ENCODE results near the gene AJM1. TPM values are rescaled to one million over a fixed set of nuclear protein-coding genes. Genes with fewer than 3 reads are reported as not detected.

Gene AJM1
- polyA plus RNA-seq, 3 donors, result 0.10 to 2.0 (median 0.18) TPM

GRCh38 chr9:136885950-136886578 is 43.8 kb downstream of the AJM1 start, which contains the start of gene TRAF2:
TSS of gene TRAF2 (plus strand) at chr9:136886516. CDS start at chr9:136898741, 12,225 bp downstream.
- Mint-ChIP-seq H3K9me3 (peaks cover 0 to 1% (median 0%) of the 10 kb centered on the region in 7 donors), H3K4me1 (peaks cover 37% of the 10 kb centered on the region)

More at GRCh38 chr9:136885950-136886578, 43.8 kb downstream of the AJM1 start, which contains the start of gene TRAF2:
- Histone ChIP-seq H2AFZ (ENCODE audit: insufficient read depth, low read depth, low read length, poor library complexity, severe bottlenecking) (peak within 1 kb of the TSS; percentile 93), H3K4me2 (replicated peaks; ENCODE audit: extremely low read depth, low read length, poor library complexity, severe bottlenecking) (peak within 1 kb of the TSS; percentile 95), H3K9me3 (replicated peaks in 1 of 2; ENCODE audit: control insufficient read depth in 1 of 2, insufficient read depth in 1 of 2, low read length in 2 of 2) (no peaks in the 10 kb centered on the region), H3K27ac (ENCODE audit: low read depth in 1 of 2, low read length in 2 of 2) (peak within 1 kb of the TSS in 1 of 2 donors; percentile 82), H3K4me1 (ENCODE audit: control insufficient read depth in 1 of 2, insufficient read depth in 2 of 2, low read length in 2 of 2) (peaks cover 31 to 39% of the 10 kb centered on the region in 2 donors), H3K4me3 (replicated peaks in 1 of 3; ENCODE audit: low read depth in 2 of 3, low read length in 3 of 3) (peak within 1 kb of the TSS; percentile 74 to 85 (median 80)), H3K9ac (ENCODE audit: insufficient read depth, low read length, poor library complexity, severe bottlenecking) (peak within 1 kb of the TSS; percentile 83), H3K27me3 (ENCODE audit: control insufficient read depth in 2 of 2, insufficient read depth in 2 of 2, low read length in 2 of 2) (no peaks in the 10 kb centered on the region), H3K36me3 (replicated peaks in 1 of 2; ENCODE audit: control insufficient read depth in 1 of 2, insufficient read depth in 2 of 2, low read length in 2 of 2) (peaks cover 0 to 11% of the 10 kb centered on the region in 2 donors), H4K20me1 (ENCODE audit: insufficient read depth, low read length) (peaks cover 20% of the 10 kb centered on the region), H3K79me2 (ENCODE audit: insufficient read depth, low read length) (peaks cover 45% of the 10 kb centered on the region)
- peak; percentile 98 to 99 (median 98) for DNase-seq
- TF ChIP-seq, protein P1, sequence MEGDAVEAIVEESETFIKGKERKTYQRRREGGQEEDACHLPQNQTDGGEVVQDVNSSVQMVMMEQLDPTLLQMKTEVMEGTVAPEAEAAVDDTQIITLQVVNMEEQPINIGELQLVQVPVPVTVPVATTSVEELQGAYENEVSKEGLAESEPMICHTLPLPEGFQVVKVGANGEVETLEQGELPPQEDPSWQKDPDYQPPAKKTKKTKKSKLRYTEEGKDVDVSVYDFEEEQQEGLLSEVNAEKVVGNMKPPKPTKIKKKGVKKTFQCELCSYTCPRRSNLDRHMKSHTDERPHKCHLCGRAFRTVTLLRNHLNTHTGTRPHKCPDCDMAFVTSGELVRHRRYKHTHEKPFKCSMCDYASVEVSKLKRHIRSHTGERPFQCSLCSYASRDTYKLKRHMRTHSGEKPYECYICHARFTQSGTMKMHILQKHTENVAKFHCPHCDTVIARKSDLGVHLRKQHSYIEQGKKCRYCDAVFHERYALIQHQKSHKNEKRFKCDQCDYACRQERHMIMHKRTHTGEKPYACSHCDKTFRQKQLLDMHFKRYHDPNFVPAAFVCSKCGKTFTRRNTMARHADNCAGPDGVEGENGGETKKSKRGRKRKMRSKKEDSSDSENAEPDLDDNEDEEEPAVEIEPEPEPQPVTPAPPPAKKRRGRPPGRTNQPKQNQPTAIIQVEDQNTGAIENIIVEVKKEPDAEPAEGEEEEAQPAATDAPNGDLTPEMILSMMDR (IDR thresholded peaks at IDR 0.05), result no peak
- Mint-ChIP-seq H3K4me3 (peak within 1 kb of the TSS; percentile 86 to 91), H3K27me3 (ENCODE audit: low read depth in 3 of 3) (peaks cover 2% of the 10 kb centered on the region in 3 donors), H3K27ac (peak within 1 kb of the TSS; percentile 24 to 82 (median 63)), H3K36me3 (peaks cover 3 to 17% of the 10 kb centered on the region in 2 donors)
- WGBS (ENCODE audit: insufficient coverage), result under 1% methylated on average over 76 of the region's 88 CpGs
- intact Hi-C loops (cut with micrococcal nuclease), result loop anchor here (2.0 to 5.0 kb wide), 4 partner anchors 19 to 59 kb away; partner anchors contain the start of genes EDF1 (in 2 of the 2), PHPT1 (in 2 of the 2), C8G (in 1 of the 2) and FBXW5 (in 1 of the 2)
